GM19193 (cell line): Measurements from ENCODE around the gene ADAT3.

Experiments
- POLR2A ChIP-seq: IDR thresholded peaks from 4 replicates; pipeline ENCODE4 v1.6.1; 2011; ENCODE audit not compliant: insufficient read depth, insufficient read length; ENCODE audit errors: extremely low read depth

Gene ADAT3

DNA sequence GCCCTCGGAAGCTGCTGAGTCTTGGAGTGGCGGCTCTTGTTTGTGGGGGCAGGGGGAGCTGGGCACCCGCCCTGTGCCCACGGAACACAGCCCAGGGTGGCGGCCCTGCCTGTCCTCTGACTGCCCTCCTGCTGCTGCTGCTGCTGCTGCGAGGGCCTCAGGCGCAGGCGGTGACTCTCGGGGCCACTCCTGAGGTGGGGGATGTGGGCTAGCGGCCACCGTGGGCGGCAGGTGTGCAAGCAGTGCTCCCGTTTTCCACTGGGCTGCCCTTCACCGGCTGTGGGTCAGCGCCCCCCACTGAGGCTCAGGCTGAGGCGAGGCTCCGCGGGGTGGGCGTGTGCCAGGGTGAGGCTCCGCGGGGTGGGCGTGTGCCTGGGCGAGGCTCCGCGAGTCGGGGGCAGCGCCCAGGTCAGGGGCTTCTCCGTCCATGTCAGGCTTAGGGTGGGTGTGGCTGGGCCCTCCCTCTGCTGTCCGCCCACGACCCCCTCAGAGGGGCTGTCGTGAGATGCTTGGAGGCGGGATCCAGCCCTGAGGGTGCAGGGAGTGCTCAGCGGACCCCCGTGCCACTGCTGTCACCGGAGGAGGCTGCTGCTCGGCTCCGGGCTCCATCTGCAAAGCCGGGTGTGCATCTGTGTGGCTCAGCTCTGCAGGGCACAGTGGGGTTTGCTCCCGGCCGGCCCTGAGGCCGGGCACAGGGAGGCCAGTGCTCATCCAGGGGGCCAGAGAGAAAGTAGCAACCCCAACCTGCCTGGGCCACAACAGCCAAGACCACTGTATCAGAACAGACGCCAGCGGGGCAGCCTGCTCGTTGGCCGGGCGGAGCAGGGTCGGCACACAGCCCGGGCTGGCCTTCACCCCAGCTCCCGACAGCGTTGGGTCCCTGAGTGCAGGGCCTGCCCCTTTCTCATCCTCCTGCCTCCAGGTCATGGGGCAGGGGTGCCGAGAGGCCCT lies 50.2 kb downstream of the ADAT3 start:
- no peak for TF ChIP-seq POLR2A

GRCh38 chr19:1956122-1956494 lies 50.9 kb downstream of the ADAT3 start:
- TF ChIP-seq POLR2A, result no peak

DNA sequence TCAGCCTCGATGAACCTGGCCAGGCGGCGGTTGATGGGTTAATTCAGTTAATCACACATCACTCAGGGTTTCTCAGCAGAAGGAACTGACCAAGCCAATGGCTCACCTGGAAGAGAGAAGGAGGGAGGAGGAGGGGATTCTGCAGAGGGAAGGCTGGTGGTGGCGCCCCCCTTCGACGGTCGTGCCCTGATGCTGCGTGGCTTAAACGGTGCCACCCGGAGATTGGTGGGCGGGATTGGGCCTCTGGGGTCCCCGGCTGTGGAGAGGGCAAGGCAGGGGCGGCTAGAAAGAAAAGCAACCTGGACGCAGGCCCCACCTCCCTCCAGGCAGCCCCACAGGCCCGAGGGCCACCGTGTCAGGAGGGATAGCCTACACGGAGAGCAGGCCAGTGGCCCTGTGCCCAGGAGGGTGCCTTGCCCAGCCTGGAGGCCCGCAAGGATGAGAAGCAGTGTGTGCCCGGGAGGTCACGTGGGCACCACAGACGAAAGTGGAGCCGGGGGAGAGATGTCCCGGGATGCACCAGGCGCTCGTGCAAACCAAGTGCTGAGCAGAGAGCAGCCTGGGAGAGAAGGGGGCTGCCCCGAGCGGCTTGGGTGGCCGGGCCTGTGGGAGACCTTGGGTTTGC lies 51.8 kb downstream of the ADAT3 start:
- TF ChIP-seq POLR2A, result no peak

- TF ChIP-seq POLR2A, result no peak
Measured at GRCh38 chr19:1957562-1958248, 52.5 kb downstream of the ADAT3 start.

GRCh38 chr19:1959928-1960589 lies 54.9 kb downstream of the ADAT3 start:
- no peak for TF ChIP-seq POLR2A

DNA sequence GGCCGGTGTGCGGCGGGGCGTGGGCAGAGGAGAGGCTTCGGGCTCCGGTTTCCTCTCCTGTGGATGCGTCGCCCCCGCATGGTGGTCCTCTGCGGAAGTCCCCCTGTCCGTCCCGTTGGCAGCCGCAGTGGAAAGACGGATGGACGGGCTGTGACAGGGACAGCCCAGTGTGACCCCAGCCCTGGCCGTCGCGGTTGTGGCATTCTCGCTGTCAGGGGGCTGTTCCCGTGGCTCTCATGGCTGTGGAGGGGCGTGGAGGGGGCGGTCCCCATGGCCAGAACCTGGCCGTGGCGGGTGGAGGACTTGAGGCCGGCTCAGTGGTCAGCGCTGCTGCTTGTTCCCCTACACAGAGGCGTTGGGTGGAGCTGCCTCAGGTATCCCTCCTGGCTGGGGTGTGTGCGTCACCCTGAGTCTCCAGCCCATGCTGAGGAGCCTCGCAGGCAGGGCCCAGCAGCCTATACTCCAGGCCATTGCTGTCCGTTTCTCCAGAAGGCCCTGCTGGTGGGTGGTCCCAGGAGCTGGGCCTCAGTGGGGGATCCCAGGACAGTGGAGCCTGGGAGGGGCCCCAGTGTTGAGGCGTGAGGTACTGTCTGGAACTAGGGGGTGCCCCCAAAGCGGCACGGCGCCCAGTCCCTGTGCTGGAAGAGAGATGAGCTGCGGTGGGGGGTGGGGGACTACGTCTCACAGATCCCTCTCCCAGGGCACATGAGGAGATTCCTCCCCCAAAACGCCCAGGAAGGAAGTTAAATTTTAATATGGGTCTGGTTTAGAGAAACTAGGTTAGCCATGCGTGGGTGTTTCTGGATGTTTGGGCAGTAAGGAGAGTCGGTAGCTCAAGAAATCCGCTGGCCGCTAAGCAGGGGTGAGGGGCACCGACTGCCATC lies 56.0 kb downstream of the ADAT3 start:
- TF ChIP-seq POLR2A, result no peak

DNA sequence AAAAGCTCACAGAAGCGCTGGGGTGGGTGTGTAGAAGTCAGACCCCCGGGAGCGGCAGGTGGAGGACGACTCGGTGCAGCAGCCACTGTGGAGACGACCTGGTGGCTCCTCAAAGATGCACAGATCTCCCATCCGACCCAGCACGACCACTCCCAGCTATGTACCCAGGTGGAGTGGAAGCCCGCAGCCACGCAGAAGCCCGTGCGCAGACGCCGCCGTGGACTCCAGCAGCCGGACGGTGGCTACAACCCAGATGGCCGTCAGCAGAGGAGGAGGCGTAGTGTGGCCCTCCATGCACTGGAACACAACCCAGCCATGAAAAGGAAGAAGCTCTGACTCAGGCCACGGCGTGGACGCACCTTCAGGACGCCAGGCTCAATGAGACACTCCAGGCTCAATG lies 57.5 kb downstream of the ADAT3 start:
- no peak for TF ChIP-seq POLR2A
